ENCODE measurements around the gene OARD1. TPM values are rescaled to one million over a fixed set of nuclear protein-coding genes. Genes with fewer than 3 reads are reported as not detected.

OARD1 gene
- total and polyA plus RNA-seq, 2 of the 8 experiments (the other 6 are each of a cell fraction or from before 2014, with no cell fraction given) = 16.8 to 35.8 TPM

GRCh38 chr6:41097467-41098090, 25.4 kb upstream of the OARD1 start:
- WGBS, 2 experiments (ENCODE audit: extremely low coverage in 1 of 2, insufficient coverage in 1 of 2, insufficient read length in 1 of 2, insufficient replicate concordance in 2 of 2, low coverage in 1 of 2, low lambda C conversion rate in 2 of 2, missing lambda C conversion rate in 1 of 2) = 92% methylated on average over 5 of the region's 5 CpGs; no CpG with 5 or more reads in 1 of the 2 experiments
- Histone ChIP-seq H3K36me3 (ENCODE audit: control insufficient read depth in 2 of 4, insufficient read depth in 4 of 4, low read length in 3 of 4) (peaks cover 36 to 77% (median 61%) of the 10 kb centered on the region in 4 experiments), H3K27me3 (replicated peaks in 1 of 4; ENCODE audit: control insufficient read depth in 3 of 4, extremely low read depth in 1 of 4, insufficient read depth in 3 of 4, low read length in 3 of 4) (peaks cover 0 to 6% (median 3%) of the 10 kb centered on the region in 4 experiments; a peak in 2 of 7 replicates), H3K23ac (ENCODE audit: insufficient read length) (no peak overlapping the region), H4K5ac (ENCODE audit: insufficient read length, low read depth, low read length) (no peak overlapping the region), H2AFZ (ENCODE audit: low read length) (no peak overlapping the region), H2BK5ac (ENCODE audit: low read depth, low read length) (no peak overlapping the region), H3K4me2 (ENCODE audit: insufficient read depth in 1 of 2, low read depth in 2 of 2, low read length in 2 of 2) (no peak overlapping the region), H3K79me2 (ENCODE audit: control insufficient read depth in 1 of 2, insufficient read depth in 2 of 2, low read length in 2 of 2) (no peaks in the 10 kb centered on the region), H3K4me1 (replicated peaks in 1 of 4; ENCODE audit: control insufficient read depth in 3 of 4, insufficient read depth in 4 of 4, low read length in 3 of 4) (peaks cover 0 to 2% (median 0%) of the 10 kb centered on the region in 4 experiments; a peak in 1 of 7 replicates), H4K20me1 (replicated peaks in 1 of 2; ENCODE audit: control insufficient read depth in 1 of 2, insufficient read depth in 2 of 2, low read length in 2 of 2) (peaks cover 6% of the 10 kb centered on the region in 2 experiments), H3K23me2 (ENCODE audit: low read depth, low read length) (0 out of 2 replicates have a peak, but pooled peaks cover 2% of the 10 kb centered on the region), H3K56ac (replicated peaks; ENCODE audit: insufficient read length, low read depth, low read length) (no peak overlapping the region), H3K4ac (replicated peaks; ENCODE audit: insufficient read length, low read depth, low read length) (no peak overlapping the region), H2BK15ac (ENCODE audit: low read length) (no peak overlapping the region), H3K9me3 (ENCODE audit: insufficient read depth in 2 of 2, low read depth in 1 of 2, low read length in 1 of 2) (no peaks in the 10 kb centered on the region), H2BK12ac (ENCODE audit: low read depth, low read length) (no peak overlapping the region), H2BK20ac (ENCODE audit: low read length) (no peak overlapping the region), H4K91ac (replicated peaks; ENCODE audit: insufficient read length, low read length) (no peak overlapping the region), H3K27ac (ENCODE audit: low read depth, low read length) (no peak overlapping the region), H3K79me1 (ENCODE audit: low read depth, low read length) (no peaks in the 10 kb centered on the region), H3K4me3 (ENCODE audit: extremely low read depth in 1 of 4, insufficient read depth in 2 of 4, low read depth in 3 of 4, low read length in 4 of 4) (no peak overlapping the region), H2BK120ac (replicated peaks; ENCODE audit: low read depth, low read length) (no peak overlapping the region), H3K9ac (replicated peaks in 1 of 4; ENCODE audit: extremely low read depth in 1 of 4, low read depth in 3 of 4, low read length in 3 of 4) (no peak overlapping the region), H4K8ac (ENCODE audit: extremely low read depth, insufficient read depth, low read length) (no peak overlapping the region), H3K14ac (ENCODE audit: insufficient read length) (no peak overlapping the region), H3K18ac (ENCODE audit: extremely low read depth, low read length) (no peak overlapping the region), H2AK5ac (ENCODE audit: low read depth, low read length) (no peak overlapping the region)
- POLR2A ChIA-PET (ENCODE audit: partially characterized antibody) = no interaction called here
- TF ChIP-seq SUZ12 (IDR thresholded peaks at IDR 0.05; ENCODE audit: low read length) = no peak
- no peak for TF ChIP-seq SP4 (IDR thresholded peaks at IDR 0.05; ENCODE audit: low read length)
- TF ChIP-seq NANOG (IDR thresholded peaks at IDR 0.05; ENCODE audit: insufficient read depth, low read depth, low read length, poor library complexity, severe bottlenecking) = no peak
- TF ChIP-seq SAP30 (IDR thresholded peaks at IDR 0.05; ENCODE audit: insufficient read depth, insufficient replicate concordance, low read length) = no peak
- no peak for TF ChIP-seq ATF3 (IDR thresholded peaks at IDR 0.05; ENCODE audit: insufficient read depth, low read depth, low read length)
- no peak for TF ChIP-seq GABPA (IDR thresholded peaks at IDR 0.05; ENCODE audit: borderline replicate concordance, insufficient read depth, low read length)
- no peak for TF ChIP-seq TBP (IDR thresholded peaks at IDR 0.05; ENCODE audit: low read depth, low read length)
- no peak for TF ChIP-seq RXRA (IDR thresholded peaks at IDR 0.05; ENCODE audit: insufficient read depth, low read depth, low read length)
- TF ChIP-seq CHD2 (IDR thresholded peaks at IDR 0.05; ENCODE audit: low read length) = no peak
- TF ChIP-seq POLR2A (IDR thresholded peaks at IDR 0.05; ENCODE audit: control extremely low read depth in 1 of 2, low read depth in 2 of 2, low read length in 2 of 2) = no peak
- no peak for TF ChIP-seq SP2 (IDR thresholded peaks at IDR 0.05; ENCODE audit: low read length)
- DNase-seq (ENCODE audit: low read depth in 1 of 2, low spot score in 2 of 2) (no peak), FAIRE-seq (no peak)
- CTCF ChIA-PET (ENCODE audit: partially characterized antibody) = interaction anchor here (2.1 kb wide), 1 partner anchor 73 kb away, joined by 5 read pairs; no protein-coding TSS in a partner anchor
